Measurements from ENCODE around the gene OSBPL8.
A peak's percentile ranks its signal among the peaks of the same experiment; 100 is the strongest.
"Not testable (repeated sequence)": the region's sequence is repeated elsewhere in the genome, so short reads cannot be mapped to it uniquely, and the experiment has no call there.

OSBPL8 gene

DNA sequence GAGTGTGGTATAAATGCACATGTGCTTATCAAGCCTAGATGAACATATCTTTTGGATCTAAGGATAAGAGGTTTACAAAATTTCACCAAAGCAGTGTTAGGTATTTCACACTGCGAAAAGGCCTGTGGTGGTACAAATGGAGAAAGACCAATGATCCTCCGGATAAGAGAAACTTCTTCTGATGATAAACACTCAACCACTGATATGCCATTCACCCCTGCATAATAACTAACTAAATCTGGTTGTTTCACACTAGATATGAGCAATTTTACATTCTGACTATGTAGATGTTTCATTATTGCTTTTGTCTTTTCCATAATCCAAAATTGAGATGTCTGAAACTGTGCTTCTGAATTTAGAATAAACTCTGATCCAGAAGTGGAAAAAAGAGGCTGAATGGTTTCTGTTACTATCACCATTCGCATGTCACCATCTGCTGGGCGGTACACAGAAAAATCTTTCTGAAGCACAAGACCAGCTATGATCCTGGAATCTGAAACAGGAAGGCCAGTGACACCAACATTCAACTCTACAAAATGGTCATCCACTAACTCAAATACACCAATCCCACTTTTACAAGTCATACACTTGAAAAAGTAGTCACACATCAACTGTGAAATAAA lies 212.7 kb downstream of the OSBPL8 start:
- DNase-seq = peak; percentile 75

- DNase-seq = peak; percentile 30
Observed at GRCh38 chr12:76346236-76346635, 213.3 kb downstream of the OSBPL8 start.

- DNase-seq = no peak
Observed at GRCh38 chr12:76345569-76345968, 214.0 kb downstream of the OSBPL8 start.

DNA sequence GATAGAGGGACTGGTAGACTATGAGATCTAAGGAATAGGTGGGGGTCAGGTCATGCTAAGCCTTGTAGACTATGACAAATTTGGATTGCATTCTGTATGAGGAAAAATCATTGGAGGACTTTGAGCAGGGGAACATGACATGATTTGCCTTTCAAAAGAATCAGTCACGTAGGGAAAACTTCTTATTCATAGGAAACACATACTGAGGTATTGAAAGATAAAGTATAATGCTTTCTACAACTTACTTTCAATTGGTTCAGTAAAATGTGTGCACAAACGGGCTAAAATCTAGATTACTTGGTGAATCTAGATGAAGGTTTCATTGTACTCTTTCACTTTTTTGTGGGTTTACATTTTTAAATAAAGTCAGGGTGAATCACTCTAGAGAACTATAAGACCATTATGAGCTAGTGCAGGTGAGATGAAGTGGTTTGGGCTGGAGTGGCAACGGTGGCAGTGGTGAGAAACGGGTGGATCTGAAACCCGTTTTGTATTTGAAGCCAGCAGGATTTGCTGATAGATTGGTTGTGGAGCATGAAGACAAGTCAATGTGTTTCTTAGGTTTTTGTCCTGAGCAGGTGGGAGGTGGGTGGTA lies 218.0 kb downstream of the OSBPL8 start:
- DNase-seq = peak; percentile 20

DNA sequence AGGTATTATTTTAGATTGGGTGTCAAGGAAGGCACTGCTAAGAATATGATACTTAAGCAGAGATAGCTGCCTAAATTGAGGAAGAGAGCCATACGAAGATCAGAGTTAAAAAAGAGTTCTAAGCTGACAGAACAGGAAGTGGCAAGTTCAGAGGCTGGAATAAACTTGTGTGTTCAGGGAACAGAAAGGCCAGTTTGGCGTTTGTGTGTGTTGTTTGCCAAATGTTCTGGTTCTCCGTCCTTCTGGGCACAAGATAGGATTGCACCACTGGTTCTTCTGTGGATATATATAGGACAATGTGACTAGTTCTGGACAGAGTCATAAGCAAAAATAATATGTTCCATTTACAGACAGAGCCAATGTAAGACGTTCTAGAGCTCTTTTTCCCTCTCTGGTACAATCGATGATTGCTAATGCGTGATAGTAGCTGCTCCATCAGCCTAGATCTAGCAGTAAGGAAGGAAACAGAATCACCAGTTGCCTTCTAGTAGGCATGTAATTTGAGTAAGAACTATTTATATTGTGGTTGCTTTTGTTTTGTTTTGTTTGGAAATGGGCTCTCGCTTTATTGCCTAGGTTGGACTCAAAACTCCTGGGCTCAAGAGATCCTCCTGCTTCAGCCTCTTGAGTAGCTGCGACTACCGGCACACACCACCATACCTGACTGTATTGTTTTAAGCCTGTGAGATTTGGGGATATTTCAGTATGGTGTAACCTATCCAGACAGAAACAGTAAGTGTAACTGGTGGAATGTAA lies 218.7 kb downstream of the OSBPL8 start:
- DNase-seq = no peak

DNA sequence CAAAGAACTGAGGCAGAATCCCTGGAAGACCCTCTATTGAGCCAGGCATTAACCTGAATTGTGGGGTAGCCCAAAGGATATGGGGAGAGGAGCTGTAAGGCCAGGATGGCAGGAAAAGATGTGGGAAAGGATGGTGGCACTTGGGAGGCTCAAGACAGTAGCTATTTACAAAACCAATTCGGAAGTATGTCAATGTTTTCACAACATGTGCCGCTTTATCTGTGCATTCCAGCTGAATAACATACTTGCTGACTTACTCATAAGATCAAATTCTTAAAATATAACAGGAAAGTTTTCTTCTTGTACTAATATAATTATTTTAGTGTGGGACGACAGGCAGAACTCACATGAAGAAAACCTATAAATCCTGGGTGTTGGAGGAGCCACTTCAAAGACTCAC lies 222.0 kb downstream of the OSBPL8 start:
- DNase-seq = peak; percentile 68

DNA sequence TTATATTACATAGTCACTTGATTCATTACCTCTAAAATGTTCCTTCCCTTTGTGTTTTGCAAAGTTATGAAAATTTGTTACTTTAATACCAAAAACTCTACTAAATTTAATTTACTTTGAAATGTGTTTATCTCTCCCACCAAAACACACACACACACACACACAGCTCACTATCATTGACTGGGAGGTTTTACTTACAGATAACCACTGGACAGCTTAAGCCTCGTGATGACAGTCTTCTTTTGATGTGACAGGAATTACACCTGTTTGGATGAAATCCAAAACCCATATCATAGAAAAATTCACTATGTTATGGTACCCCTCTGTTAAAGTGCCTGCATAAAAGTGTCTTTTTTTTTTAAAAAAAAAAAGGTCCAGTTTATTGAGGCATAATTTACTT lies 227.0 kb downstream of the OSBPL8 start:
- no peak for DNase-seq

GRCh38 chr12:76329606-76330005 lies 230.0 kb downstream of the OSBPL8 start:
- no peak for DNase-seq

GRCh38 chr12:76329159-76329558 lies 230.4 kb downstream of the OSBPL8 start:
- peak; percentile 92 for DNase-seq

- not testable (repeated sequence) for DNase-seq
Observed at GRCh38 chr12:76319595-76320319, 239.8 kb downstream of the OSBPL8 start.

DNA sequence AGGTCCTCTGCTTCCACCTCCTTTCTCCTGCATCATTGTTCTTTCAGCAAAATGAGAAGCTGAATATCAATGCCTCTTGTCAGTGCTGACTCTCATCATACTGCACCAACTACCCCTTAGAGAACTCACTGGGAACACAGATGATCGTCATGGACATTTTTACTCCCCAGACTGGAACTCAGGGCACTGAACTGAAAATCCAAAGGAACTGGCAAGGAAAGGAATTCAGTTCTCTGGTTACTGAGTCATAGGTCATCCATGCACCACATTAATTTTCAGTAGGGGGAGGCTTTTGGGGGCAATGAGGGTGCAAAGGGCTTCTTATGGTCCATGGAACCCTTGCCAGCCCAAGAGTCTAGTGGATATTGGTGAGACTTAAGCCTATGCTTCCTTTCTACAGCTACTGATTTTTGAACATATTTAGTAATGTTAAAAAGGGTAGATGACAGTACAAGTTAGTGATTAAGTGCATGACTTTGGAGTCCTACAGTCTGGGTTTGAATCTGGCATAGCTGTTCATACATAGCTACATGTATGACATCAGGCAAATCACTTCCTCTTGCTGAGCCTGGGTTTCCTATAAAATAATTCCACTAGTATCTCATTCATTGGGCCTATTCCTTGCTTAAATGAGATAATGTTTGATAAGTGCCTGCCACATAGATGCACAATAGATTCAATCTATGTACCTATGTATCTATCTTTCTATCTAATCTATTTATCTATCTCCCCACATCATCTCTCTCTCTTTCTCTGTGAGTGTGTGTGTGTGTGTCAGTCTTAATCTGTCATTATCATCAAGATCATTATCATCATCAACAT lies 240.6 kb downstream of the OSBPL8 start:
- no peak for DNase-seq

DNA sequence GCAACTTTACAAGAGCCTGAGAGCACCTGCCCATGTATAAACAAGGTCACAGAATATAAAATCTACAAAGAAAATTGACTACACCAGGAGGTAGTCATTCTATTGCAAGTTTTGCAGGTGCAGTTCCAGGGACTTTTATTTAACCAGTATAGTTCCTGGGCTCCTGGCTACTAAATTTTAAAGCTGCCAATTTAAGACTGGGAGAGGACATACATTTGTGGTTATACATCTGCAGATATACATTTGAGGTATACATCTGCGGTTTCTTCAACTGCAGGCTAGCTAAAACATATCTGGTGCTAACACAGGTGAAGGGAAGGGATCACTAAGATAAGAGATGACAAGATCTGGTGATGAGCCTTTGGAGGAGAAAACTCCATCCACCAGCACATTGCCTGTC lies 241.6 kb downstream of the OSBPL8 start:
- no peak for DNase-seq

DNA sequence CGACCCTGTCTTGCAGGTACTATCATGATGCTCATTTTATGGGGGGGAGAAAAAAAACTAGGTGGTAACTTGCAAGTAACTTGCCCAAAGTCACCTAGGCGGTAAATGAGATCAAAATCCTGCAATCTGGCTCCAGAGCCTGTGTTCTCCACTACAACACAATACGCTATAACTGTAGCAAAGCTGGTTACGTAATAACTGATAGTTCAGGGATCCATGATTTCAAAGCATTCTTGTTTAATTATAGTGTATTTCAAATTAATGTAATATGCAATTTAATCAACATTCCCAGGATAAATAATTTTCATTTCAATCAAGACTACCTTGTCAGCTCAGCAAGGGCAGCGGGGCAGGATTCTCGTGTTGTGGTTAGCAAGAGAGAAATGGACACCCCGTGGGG lies 243.1 kb downstream of the OSBPL8 start:
- no peak for DNase-seq

DNA sequence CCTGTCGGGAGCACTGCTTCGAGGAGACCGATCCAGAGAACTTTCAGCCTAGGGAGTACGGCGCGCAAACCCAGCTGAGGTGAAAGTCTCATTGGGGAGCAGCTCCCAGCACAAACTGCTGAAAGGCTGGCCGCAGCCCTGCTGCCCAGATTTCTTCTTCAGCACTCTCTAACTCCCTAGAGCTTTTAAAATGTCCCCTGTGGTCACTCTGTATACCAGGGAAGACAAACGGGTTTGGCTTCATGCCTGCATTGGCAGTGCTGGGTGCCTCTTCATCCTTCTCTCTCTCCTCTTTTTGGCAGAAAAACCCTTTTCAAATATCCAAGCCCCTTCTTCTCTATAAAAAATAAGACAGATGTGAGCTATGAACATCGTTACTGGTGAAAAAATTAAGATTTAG lies 246.3 kb downstream of the OSBPL8 start:
- DNase-seq = no peak

DNA sequence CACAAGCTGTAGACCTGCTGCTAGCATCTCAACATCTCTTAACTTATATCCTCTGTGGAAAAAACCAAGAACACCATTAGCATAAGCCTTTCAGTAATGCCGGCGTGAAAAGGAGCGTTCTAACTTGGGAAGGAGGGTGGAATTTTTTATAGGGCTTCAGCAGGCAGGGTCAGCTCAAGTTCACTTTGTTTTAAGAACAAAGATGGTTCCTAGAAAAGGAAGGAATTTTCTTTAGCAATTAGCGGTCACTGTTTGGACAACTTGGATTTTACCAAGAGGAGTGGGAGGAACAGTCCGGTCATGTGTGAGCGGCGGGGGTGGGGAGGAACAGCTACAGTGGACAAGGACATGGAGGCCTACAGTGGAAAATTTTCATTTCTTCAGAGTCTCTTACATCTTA lies 247.3 kb downstream of the OSBPL8 start:
- DNase-seq = no peak

DNA sequence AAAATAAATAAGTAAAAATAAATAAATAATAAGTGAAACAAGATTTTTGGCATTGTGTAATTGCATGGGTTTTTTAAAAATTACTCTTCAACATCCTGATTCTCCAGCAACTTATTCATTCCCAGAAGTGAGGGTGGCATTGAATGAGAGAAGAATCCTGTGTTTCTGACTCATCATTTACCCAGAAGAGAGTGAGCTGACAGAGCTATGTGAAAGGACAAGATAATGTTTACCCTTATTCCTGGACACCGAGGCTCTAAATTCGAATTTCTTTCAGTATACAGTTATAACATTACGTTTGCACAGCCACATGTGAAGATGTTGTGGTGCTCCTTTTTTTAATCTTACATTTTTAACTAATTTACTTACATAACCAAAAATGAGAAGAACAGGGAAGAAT lies 247.8 kb downstream of the OSBPL8 start:
- DNase-seq = peak; percentile 75

DNA sequence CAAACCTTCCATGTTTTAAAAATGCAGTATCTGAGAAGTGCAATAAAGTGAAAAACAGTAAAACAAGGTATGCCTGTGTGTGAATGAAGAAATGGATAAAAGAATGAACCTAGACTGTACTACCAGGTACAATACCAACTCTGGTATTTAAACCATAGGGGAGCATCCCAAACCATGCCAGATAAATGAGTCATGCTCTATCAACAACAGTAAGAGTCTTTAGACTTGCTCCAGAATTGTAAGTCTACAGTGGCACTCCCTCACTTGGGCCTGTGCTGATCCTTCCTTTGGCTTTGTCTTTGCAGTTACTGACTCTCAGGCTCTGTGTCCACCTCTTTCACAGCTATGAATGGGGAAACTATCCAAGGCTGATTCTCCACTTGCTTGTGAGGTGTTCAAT lies 249.5 kb downstream of the OSBPL8 start:
- peak; percentile 58 for DNase-seq

- DNase-seq = no peak
Observed at GRCh38 chr12:76308866-76309265, 250.7 kb downstream of the OSBPL8 start.

DNA sequence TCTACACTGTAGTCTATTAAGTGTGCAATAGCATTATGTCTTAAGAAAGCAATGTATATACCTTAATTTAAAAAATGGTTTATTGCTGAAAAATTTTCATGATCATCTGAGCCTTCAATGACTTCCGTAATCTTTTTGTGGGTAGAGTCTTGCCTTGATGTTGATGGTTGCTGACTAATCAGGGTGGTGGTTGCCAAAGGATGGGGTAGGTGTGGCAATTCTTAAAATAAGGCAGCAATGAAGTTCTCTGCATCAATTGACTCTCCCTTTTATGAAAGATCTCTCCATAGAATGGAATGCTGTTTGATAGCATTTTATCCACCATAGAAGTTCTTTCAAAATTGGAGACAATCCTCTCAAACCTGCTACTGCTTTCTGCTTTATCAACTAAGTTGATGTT lies 252.5 kb downstream of the OSBPL8 start:
- no peak for DNase-seq

GRCh38 chr12:76303989-76304460 lies 255.5 kb downstream of the OSBPL8 start:
- DNase-seq = no peak

GRCh38 chr12:76303365-76303764 lies 256.2 kb downstream of the OSBPL8 start:
- DNase-seq = no peak
